SK-N-SH treated with all-trans-retinoic acid at 6 μM for 48 hours (cell line): ENCODE measurements around the gene CACNG1.

Experiments
- ATAC-seq: fragments of 200-7000 bp; cut with Tn5 transposase; 3 replicates; pipeline ENCODE4 v1.9.1; 2020; ENCODE audit warnings: mild to moderate bottlenecking, moderate library complexity
- ARNTL ChIP-seq: fragments of 450-650 bp; formaldehyde crosslinking; IDR thresholded peaks from 2 replicates; pipeline ENCODE4 v1.5.0; 2020; ENCODE audit warnings: low read depth, mild to moderate bottlenecking, moderate library complexity, borderline replicate concordance
- CREB5 ChIP-seq: fragments of 250-450 bp; sonication (Bioruptor Pico); IDR thresholded peaks from 2 replicates; pipeline ENCODE4 v1.5.1; 2020; ENCODE audit warnings: low read depth, mild to moderate bottlenecking, moderate library complexity
- ESRRG ChIP-seq: fragments of 250-450 bp; sonication (Bioruptor Pico); IDR thresholded peaks from 2 replicates; pipeline ENCODE4 v1.6.1; 2021; ENCODE audit warnings: mild to moderate bottlenecking
- GLIS3 ChIP-seq: fragments of 250-450 bp; sonication (Bioruptor Pico); IDR thresholded peaks from 2 replicates; pipeline ENCODE4 v1.5.0; 2020; ENCODE audit warnings: mild to moderate bottlenecking, moderate library complexity
- ISL1 ChIP-seq: fragments of 250-450 bp; sonication (Bioruptor Pico); IDR thresholded peaks from 2 replicates; pipeline ENCODE4 v2.1.2; 2022; ENCODE audit warnings: mild to moderate bottlenecking, moderate library complexity
- POU6F1 ChIP-seq: fragments of 250-450 bp; sonication (Bioruptor Pico); IDR thresholded peaks from 2 replicates; pipeline ENCODE4 v1.8.0; 2021; ENCODE audit warnings: low read depth, mild to moderate bottlenecking, moderate library complexity, borderline replicate concordance
- TOX ChIP-seq: fragments of 250-450 bp; sonication (Bioruptor Pico); IDR thresholded peaks from 2 replicates; pipeline ENCODE4 v1.8.0; 2021; ENCODE audit warnings: mild to moderate bottlenecking, moderate library complexity, borderline replicate concordance
- TSHZ2 ChIP-seq: fragments of 250-450 bp; sonication (Bioruptor Pico); IDR thresholded peaks from 2 replicates; pipeline ENCODE4 v1.5.0; 2020; ENCODE audit warnings: mild to moderate bottlenecking, moderate library complexity
- ZC3H10 ChIP-seq: fragments of 250-450 bp; sonication (Bioruptor Pico); IDR thresholded peaks from 2 replicates; pipeline ENCODE4 v1.5.1; 2021; ENCODE audit warnings: mild to moderate bottlenecking, moderate library complexity
- ZFP3 ChIP-seq: fragments of 250-450 bp; sonication (Bioruptor Pico); IDR thresholded peaks from 2 replicates; pipeline ENCODE4 v1.5.0; 2020; ENCODE audit warnings: mild to moderate bottlenecking, moderate library complexity
- ZFP30 ChIP-seq: fragments of 450-650 bp; formaldehyde crosslinking; IDR thresholded peaks from 2 replicates; pipeline ENCODE4 v1.5.0; 2022; ENCODE audit warnings: mild to moderate bottlenecking, moderate library complexity
- ZNF565 ChIP-seq: fragments of 450-650 bp; formaldehyde crosslinking; conservative IDR thresholded peaks from 2 replicates; pipeline ENCODE4 v1.5.0; 2020; ENCODE audit warnings: low read depth, mild to moderate bottlenecking, moderate library complexity
- ZNF8 ChIP-seq: fragments of 450-650 bp; formaldehyde crosslinking; IDR thresholded peaks from 2 replicates; pipeline ENCODE4 v1.5.0; 2020; ENCODE audit warnings: mild to moderate bottlenecking, moderate library complexity
- TF ChIP-seq, protein P1 (sequence below): fragments of 250-450 bp; sonication (Bioruptor Pico); IDR thresholded peaks from 2 replicates; pipeline ENCODE4 v1.8.0; 2020; ENCODE audit warnings: mild to moderate bottlenecking, moderate library complexity, borderline replicate concordance

CACNG1 gene

GRCh38 chr17:67055041-67055443, 10.7 kb downstream of the CACNG1 start:
- TF ChIP-seq GLIS3: no peak
- no peak for TF ChIP-seq CREB5 (CRISPR knock-in tag)
- no peak for ATAC-seq

DNA sequence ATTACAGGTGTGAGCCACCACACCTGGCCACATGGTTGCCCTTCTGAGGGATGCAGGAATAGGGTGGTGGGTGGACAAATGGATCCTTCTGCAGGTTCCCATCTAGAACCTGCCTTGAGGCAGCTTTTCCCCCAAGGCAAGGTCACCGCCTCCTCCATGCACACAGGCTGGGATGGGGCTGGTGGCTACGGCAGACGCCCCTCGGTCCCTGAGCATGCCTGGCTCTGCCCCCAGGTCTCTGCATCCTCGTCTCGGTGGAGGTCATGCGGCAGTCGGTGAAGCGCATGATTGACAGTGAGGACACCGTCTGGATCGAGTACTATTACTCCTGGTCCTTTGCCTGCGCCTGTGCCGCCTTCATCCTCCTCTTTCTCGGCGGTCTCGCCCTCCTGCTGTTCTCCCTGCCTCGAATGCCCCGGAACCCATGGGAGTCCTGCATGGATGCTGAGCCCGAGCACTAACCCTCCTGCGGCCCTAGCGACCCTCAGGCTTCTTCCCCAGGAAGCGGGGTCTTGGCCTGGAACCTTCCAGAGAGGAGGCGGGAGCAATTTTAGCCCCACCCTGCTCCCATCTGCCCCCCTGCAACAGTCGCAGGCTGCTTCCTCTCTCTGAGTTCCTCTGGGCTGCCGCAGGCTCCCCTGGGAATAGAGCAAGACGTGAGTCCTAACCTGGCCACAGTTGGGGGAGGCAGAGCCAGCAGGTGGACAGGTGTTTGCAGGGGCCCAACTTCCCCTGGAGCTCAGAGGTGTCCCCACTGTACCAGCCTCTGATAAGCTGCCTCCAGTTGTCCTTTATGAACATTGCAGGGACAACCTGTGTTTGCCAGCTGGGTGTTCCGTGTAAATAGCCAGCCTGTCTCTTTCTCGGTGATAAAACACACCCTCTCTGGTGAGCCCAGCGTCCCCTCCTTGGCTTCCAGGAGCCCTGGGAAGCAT, 11.7 kb downstream of the CACNG1 start:
- ATAC-seq: no peak
- TF ChIP-seq ESRRG (no peak), ZFP3 (CRISPR knock-in tag) (no peak), TSHZ2 (CRISPR knock-in tag) (no peak), ISL1 (CRISPR knock-in tag) (no peak), POU6F1 (CRISPR knock-in tag) (no peak), ZNF8 (CRISPR knock-in tag) (no peak), ARNTL (CRISPR knock-in tag) (no peak), TOX (no peak), ZC3H10 (CRISPR knock-in tag) (no peak), ZNF565 (CRISPR knock-in tag) (no peak), ZFP30 (no peak), GLIS3 (no peak)
- TF ChIP-seq, protein P1, sequence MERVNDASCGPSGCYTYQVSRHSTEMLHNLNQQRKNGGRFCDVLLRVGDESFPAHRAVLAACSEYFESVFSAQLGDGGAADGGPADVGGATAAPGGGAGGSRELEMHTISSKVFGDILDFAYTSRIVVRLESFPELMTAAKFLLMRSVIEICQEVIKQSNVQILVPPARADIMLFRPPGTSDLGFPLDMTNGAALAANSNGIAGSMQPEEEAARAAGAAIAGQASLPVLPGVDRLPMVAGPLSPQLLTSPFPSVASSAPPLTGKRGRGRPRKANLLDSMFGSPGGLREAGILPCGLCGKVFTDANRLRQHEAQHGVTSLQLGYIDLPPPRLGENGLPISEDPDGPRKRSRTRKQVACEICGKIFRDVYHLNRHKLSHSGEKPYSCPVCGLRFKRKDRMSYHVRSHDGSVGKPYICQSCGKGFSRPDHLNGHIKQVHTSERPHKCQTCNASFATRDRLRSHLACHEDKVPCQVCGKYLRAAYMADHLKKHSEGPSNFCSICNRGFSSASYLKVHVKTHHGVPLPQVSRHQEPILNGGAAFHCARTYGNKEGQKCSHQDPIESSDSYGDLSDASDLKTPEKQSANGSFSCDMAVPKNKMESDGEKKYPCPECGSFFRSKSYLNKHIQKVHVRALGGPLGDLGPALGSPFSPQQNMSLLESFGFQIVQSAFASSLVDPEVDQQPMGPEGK (CRISPR knock-in tag): no peak

GRCh38 chr17:67056746-67057490, 12.6 kb downstream of the CACNG1 start:
- TF ChIP-seq CREB5 (CRISPR knock-in tag): no peak
- no peak for TF ChIP-seq ISL1 (CRISPR knock-in tag)
- TF ChIP-seq TSHZ2 (CRISPR knock-in tag): no peak
- ATAC-seq: no peak
